ENCODE results near the gene RNF157.
"Not testable (repeated sequence)": the region's sequence is repeated elsewhere in the genome, so short reads cannot be mapped to it uniquely, and the experiment has no call there.

RNF157 gene

DNA sequence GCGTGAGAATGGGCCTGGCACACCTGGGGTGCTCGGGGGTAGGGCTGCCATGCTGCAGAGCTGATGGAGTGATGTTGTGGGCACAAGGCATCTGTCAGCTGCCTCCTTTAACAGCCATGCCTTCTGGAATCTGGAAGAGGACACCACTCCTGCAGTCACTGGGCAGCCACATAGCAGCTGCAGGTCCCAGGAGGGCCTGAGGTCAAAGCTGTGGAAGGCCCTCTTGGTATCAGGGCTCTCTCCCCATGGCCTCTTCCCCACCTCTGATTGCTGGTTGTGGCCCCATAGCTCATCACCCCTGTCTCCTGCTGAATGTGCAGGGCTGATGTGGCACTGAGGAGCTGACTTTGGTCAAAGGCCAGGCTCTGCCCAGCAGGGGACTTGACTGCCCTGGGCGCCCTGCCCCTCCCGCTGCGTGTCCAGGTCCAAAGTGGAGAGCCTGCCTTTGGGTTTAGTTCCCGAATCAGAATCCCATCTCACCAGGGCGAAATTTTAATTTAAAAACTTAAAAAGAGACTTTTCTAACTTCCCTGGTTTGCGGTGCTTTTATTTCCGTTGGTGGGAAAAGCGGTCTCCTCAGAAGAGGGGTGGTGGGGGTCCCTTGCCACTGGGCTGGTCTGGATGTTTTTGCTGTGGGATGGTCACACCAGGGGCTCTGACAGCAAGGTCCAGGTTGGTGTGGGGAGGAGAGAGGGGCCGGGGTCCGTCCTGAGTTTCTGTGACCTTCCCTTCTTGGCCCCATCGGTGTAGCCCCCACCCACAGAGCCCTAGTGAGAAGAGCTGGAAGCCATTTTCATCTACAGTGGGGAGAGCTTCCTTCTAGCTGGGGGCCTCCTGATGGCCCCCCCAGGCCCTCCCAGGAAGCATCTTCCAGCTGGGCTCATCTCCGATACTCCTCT lies 30.7 kb upstream of the RNF157 start:
- no peak for DNase-seq (ENCODE audit: low read depth in 3 of 3)

DNA sequence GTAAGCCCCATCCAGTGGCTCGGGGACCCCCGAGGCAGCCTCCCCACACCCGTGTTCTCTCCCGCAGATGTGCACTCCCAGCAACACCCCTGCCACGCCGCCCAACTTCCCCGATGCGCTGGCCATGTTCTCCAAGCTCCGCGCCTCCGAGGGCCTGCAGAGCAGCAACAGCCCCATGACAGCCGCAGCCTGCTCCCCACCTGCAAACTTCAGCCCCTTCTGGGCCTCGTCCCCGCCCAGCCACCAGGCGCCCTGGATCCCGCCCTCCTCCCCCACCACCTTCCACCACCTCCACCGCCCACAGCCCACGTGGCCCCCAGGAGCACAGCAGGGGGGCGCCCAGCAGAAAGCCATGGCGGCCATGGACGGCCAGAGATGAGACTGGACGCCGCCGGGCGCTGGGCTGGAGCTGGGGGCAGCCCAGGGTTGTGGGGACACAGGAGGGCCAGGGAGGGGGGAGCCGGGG lies 29.9 kb upstream of the RNF157 start:
- DNase-seq (ENCODE audit: low read depth in 3 of 3) = no peak

DNA sequence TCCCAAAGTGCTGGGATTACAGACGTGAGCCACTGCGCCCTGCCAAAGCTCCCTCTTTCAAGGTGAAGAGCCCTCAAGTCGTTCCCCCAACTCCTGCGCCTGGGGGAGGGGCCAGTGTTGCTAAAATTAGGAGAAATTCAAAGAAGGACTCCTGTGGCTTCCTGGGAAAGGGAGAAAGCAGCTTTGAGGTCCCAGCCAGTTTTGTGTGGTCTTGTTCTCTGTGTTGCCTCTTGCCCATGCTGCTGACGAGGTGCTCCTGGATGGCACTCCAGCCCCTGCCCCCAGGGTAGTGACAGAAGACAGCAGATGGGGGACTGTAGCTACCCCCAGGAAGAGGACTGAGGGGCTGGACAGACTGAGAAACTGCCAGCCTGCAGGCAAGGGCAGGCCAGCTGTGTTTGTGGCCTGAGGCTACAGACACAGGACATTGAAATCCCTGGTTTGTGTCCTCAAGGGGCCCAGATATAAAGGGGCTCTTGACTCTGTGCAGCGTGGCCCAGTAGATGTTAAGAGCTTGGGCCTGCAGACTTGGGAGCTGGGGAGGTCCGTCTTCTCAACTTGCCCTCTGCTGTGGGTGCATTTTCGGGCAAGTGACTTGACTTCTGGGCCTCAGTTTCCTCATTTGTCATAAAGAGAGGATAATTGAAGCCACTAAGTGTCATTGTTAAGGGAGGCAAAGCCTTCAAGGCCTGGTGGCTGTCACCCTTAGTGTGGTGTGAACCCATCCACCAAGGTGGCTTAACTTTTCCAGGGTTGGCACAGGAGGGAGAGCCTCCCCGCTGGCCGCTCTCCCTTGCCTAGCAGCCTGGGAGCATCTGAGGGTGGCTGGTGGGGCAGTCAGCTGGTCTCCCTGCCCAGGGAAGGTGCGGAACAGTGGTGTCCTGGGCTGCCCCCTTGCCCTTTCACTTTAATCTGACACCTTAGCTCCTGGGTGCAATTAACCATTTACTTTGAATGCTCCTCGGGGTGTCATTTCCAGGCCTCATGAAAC lies 29.0 kb upstream of the RNF157 start:
- DNase-seq (ENCODE audit: low read depth in 3 of 3) = no peak

DNA sequence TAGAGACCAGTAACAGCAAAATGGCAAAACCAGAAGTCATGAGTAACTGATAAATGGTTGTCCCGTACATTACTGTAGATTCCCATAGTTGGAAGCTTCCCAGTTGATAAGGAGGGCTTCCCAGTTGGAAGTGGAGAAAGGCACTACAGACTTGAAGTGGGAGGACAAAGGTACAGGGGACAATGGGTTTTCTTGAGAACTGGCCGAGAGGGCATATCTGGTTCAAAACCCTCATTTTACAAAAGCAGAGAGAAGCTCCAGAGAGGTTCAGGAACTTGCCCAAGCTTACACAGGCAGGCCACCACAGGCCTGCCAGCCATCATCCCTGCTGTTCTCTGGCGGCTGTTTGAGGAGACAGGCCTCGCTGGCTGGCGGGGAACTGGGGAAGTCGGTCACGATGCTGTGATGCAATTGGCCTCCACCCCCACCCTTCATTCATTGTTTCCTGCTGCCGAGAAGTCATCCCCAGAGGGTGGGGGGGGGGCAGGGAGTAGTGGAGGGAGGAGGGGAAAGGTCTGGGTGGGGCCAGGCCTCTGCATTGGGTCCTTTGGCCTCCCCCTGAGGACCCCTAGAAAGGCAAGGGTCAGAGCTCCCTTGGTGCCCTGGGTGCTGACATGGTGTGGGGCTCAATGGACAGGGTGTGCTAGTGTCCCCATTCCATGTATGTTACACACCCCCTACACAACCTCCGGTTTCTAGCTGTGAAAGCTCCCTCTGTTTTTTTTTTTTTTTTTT lies 27.9 kb upstream of the RNF157 start:
- peak; percentile 55 to 82 (median 59) for DNase-seq (ENCODE audit: low read depth in 3 of 3)

DNA sequence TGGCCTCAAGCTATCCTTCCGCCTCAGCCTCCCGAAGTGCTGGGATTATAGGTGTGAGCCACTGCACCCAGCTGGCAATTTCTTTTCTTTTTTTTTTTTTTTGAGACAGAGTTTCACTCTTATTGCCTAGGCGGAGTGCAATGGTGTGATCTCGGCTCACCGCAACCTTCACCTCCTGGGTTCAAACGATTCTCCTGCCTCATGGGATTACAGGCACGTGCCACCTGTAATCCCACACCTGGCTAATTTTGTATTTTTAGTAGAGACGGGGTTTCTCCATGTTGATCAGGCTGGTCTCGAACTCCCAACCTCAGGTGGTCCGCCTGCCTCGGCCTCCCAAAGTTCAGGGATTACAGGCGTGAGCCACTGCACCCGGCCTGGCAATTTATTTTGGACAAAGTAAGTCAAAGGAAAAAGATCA lies 27.3 kb upstream of the RNF157 start:
- DNase-seq (ENCODE audit: low read depth in 3 of 3) = not testable (repeated sequence)

DNA sequence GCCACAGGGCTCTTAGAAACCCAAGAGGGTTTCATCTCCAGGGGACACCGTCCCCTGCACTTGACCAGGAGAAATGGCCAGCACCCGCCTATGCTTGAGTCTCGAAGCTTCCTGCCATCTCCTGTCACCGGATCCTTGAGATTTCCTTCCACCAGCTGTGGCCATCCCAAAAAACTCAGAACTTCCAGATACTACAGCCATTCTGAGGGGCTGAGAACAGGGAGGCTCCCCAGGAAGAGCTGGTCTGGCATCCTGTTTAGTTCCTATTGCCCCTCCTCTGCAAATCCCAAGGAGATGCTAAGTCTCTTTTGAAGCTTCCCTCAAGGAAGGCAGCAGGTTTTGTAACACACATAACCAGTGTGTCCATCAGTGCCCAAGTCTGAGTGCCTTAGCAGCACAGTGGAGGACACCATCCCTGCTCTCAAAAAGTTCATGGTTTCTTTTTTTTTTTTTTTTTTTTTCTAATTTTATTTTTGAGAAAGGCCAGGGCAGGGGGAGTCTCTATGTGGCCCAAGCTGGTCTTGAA lies 26.8 kb upstream of the RNF157 start:
- DNase-seq (ENCODE audit: low read depth in 3 of 3) = no peak

DNA sequence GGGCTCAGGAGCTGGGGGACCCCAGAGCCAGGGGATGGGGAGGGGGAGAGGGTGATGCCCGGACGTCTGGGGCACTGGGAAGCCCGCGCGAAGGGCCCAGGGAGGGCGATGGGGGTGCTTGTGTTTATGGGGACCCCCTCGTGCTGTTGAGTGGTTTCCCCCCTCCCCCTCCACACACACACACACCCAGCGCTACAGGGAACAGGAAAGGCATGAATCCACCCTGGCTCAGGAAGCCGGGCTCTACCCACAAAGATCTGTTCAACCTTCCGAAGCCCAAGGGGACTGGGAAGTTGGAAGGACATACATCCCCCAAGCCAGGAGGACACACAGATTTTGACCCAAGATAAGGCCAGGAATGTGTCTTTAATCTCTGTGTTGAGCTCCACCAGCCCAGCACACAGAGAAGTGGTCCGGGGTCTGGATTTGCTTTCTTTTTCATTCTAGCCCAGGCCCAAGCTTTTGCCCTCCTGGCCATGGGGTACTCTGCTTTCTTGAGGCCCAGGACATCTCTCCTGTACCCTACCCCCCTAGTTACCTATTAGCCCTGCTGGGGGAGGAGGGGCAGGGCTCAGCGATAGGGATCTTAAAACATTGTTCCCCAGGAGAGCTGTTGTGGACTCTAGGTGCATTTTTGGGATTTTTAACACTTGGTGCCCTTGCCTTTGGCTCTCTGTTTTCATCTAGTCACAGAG lies 26.1 kb upstream of the RNF157 start:
- DNase-seq (ENCODE audit: low read depth in 3 of 3) = no peak

DNA sequence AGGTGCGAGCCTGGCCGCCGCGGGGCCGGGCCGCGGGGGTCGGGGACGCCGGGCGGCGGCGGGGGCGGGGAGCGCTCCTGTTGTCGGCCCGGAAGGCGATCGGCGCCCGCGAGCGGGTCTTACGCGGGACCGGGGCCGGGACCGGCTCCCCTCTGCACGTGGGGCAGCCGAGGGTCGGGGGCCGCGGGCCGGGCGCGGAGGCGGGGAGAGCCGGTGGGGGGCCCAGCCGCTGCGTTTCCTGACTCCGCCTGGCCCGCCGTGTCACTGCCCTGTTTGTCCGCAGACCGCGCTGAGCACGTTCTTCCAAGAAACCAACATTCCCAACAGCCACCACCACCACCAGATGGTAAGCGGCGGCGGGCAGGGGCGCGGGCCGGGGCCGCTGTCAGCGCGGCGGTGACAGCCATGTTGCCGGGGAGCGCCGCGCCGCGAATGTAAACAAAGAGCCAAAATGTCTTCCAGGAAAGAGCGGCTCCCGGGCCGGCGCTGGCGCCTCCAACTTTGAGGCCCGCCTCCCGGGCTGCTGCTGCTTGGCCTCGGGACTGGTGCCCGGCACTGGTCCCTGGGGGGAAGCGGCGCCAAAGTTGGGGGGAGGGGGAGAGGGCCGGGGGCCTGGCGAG lies 25.4 kb upstream of the RNF157 start:
- peak in 1 of 3 experiments; percentile 48 for DNase-seq (ENCODE audit: low read depth in 3 of 3)

DNA sequence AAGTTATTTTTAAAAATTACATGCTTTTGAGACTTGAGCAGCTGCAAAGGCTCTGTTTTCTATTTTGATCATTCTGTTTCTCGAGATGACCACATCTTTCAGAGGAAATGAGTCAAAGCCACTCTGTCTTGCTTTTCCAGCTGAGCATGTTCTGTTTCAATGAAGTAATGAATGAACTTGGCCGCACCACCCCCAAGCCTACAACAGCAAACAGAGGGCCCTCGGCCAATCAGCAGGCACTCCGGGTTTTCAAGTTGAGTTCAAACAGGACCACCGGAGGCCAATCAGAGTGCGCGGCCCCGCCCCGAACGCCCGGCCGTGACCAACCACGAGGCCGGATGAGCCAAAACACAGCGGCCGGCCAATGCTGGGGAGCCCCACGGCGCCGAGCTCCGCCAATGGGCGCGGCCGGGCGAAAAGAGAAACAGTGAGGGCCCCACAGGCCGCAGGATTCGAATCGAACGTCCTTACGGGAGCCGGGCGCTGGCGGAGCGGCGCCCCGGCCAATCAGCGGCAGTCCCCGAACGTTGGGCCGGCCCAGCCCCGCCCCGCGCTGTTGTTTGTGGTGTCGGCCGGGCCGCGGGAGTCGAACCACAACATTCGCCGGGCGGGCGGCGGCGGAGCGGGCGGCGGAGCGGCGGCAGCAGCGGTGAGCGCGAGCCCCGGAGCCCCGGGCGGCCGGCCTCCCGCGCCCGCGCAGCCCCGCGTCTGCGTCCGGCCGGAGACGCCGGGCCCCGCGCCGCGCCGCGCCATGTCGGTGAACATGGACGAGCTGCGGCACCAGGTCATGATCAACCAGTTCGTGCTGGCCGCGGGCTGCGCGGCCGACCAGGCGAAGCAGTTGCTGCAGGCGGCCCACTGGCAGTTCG lies 24.7 kb upstream of the RNF157 start, which contains the start of gene UBALD2:
Gene UBALD2, plus strand, starts transcription at position 594 of the 869 bp plus-strand sequence. Its CDS starts 158 bp downstream, at position 752.
- peak; percentile 96 to 99 (median 97) for DNase-seq (ENCODE audit: low read depth in 3 of 3)

DNA sequence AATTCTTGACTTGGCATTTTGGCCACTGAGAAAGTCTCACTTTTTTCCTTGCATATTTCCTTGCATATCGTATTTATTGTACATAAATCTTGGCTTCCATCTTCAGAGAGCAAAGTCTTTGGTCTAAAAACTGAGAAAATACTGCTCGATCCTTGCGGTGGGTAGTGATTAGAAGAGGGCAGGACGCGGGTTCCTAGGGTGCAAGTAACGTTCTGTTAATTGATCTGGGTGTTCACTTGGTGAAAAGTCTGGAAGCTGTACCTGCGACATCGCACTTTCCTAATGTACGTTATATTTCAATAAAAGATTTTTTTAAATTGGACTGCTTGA lies 24.1 kb upstream of the RNF157 start:
- no peak for DNase-seq (ENCODE audit: low read depth in 3 of 3)

DNA sequence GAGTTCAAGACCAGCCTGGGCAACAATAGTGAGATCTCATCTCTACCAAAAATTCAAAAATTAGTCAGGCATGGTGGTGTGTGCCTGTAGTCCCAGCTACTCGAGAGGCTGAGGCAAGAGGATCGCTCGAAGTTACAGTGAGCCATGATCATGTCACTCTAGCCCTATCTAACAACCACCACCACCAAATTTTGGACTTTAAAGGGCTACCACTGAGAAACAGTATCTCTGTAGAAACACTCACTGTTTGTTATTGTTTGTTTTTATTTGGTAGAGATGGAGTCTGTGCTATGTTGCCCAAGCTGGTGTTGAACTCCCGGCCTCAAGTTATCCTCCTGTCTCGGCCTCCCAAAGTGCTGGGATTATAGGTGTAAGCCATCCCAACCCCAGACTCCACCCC lies 23.6 kb upstream of the RNF157 start:
- DNase-seq (ENCODE audit: low read depth in 3 of 3) = no peak

DNA sequence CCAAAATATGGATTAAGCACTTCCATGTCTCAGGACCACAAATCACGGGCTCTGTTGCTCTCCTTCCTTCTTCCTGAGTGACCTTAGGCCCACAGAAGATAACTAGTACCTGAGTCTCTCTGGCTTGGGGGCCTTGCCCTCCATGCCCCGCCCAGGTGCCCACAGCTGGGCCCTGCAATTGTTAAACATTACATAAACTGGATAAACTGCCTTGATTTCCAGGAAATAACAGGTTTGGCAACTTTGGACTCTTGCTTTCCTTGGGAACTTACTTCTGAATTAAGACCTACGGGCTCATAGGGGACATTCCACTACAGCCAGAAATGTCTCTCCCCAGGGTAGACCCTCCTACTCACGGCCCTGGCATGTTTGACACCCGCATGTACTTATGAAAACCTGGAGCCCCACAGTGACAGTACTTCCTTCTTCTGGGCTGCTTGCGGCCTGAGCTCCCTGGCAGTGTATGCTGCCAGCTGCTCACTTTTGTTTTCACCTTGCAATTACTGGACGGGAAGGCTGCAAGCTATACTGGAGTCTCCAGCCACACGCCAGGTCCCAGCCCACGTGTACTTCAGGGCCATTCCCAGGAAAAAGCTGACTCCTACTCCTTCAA lies 22.5 kb upstream of the RNF157 start:
- no peak for DNase-seq (ENCODE audit: low read depth in 3 of 3)

DNA sequence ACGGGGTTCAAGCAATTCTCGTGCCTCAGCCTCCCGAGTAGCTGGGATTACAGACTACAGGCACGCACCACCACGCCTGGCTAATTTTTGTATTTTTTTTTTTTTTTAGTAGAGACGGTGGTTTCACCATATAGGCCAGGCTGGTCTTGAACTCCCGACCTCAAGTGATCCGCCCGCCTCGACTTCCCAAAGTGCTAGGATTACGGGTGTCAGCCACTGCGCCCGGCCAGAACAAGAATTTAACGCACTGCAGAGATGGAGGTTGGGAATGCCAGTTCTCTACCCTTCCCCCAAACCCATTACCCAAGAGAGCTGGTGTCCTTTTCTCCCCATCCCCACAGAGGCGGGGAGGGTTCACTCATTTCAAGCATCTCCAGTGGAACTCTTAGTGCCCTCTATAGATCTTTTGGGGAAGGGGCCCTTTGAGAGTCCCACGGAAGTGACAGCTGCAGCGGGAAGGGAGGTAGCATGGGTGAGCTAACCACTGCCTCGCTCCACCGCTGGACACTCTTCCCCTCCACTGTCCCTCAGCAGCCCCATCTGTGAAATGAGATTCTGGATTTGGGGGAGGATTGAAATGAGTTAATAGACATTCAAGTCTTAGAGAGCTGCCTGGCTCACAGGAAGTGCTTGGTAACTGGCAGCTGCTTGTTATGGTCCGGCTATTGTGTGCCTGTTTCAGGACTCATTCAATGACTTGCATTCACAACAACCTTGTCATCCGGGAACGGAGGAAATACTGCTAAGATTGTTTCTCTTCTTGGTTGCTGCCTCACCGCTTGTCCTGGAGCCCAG lies 21.3 kb upstream of the RNF157 start:
- no peak for DNase-seq (ENCODE audit: low read depth in 3 of 3)

DNA sequence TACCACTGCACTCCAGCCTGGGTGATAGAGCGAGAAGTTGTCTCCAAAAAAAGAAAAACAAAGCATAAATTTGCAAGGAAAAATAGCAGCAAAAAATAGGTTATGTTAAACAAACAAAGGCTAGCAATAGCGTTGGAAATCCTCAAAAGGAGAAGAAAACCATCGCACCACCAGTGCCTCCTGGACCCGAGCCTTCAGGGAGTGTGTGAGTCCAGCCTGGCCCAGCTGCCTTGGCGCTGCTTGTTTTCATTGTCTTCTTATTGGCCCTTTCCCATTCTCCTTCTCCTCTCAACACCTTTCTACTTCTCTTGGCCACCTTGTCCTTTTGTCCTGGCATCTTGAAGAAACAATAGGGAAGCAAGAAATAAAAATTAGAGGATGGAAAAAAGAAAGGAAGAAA lies 20.4 kb upstream of the RNF157 start:
- DNase-seq (ENCODE audit: low read depth in 3 of 3) = no peak

DNA sequence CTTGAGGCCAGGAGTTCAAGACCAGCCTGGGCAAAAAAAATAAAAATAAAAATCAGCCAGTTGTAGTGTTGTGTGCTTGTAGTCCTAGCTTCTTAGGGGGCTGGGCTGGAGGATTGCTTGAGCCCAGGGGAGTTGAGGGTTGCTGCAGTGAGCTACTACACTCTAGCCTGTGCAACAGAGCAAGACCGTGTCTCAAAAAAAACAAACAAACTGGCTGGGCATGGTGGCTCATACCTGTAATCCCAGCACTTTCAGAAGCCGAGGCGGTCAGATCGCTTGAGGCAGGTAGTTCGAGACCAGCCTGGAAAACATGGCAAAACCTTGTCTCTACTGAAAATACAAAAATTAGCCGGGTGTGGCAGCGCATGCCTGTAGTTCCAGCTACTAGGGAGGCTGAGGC lies 19.9 kb upstream of the RNF157 start:
- DNase-seq (ENCODE audit: low read depth in 3 of 3) = no peak

DNA sequence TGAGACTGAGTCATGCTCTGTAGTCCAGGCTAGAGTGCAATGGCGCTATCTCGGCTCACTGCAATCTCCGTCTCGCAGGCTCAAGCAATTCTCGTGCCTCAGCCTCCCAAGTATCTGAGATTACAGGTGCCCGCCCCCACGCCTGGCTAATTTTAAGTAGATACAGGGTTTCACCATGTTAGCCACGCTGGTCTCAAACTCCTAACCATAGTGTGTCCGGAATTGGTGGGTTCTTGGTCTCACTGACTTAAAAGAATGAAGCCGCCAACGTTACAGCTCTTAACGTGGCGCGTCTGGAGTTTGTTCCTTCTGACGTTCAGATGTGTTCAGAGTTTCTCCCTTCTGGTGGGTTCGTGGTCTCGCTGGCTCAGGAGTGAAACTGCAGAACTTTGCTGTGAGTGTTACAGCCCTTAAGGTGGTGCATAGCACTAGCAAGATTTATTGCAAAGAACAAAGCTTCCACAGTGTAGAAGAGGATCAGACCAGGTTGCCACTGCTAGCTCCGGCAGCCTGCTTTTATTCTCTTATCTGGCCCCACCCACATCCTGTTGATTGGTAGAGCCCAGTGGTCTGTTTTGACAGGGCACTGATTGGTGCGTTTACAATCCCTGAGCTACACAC lies 16.2 kb upstream of the RNF157 start:
- not testable (repeated sequence) for DNase-seq (ENCODE audit: low read depth in 3 of 3)

DNA sequence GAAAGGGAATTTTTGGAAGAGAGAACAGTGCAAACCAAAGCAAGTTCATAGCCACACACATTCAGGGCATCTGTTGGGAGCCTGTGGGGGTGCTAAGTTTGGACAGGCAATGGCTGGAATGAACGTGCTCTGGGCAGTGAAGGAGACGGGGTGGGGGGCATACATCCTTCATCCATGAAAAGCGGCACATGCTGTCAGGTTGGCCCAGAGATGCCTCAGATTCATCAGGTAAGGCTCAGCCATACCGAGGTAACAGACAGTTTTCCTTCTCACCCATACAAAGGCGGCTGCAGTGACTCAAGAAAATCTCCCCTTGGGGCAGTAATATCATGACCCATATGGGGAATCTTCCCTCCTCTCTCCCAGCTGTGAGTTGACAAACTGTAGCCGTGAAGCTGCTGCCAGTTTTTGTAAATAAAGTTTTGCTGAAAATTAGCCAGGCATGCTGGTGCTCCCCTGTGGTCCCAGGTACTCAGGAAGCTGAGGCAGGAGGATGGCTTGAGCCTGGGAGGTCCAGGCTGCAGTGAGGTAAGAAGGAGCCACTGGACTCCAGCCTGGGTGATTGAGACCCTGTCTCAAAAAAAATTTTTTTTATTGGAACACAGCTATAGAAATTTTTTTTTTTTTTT lies 15.6 kb upstream of the RNF157 start:
- DNase-seq (ENCODE audit: low read depth in 3 of 3) = no peak
